SK-MEL-5 (cell line): Measurements from ENCODE around the gene DAPK2. TPM values are rescaled to one million over a fixed set of nuclear protein-coding genes. Genes with fewer than 3 reads are reported as not detected.

Source experiments
- DNase-seq: peaks from one replicate; pipeline ENCODE4 v3.0.0-alpha.2; 2016; ENCODE audit warnings: low read depth, low spot score
- in situ Hi-C: cut with HindIII; loops from 2 replicates; pipeline ENCODE4 v1.10.0; 2016; ENCODE audit warnings: low sequenced_read_pairs, high pct_unique_total_duplicates, low pct_unique_long_range_greater_than_20kb
- total RNA-seq: library from RNA; depleted of rRNA; stranded (reverse); fragments of >200 nt; shearing (Covaris generic); gene quantifications from 2 replicates; pipeline ENCODE4 v1.2.3, GENCODE V29; 2014

DAPK2 gene
- total RNA-seq, 1 experiment from 2014 or later, result 0.69 TPM

DNA sequence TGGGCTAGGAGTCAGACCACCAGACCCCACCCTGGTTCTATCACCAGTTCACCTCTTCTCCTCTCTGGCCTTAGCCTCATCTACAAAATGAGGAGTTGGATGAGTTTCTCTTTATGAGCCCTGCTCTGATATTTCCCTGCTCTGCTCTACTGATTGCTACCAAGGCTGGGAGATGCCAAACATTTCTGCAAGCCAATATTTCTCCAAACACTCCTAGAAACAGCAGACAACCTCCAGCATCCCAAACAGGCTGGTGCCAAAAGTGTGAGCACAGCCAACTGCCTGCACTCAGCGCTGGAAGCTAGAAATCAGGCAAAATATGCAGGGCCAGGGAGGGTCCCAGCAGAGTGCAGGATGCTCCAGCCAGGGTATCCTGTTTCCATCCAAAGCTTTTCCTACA, 10.8 kb downstream of the DAPK2 start:
- no peak for DNase-seq
- in situ Hi-C loops, result no loop called here

DNA sequence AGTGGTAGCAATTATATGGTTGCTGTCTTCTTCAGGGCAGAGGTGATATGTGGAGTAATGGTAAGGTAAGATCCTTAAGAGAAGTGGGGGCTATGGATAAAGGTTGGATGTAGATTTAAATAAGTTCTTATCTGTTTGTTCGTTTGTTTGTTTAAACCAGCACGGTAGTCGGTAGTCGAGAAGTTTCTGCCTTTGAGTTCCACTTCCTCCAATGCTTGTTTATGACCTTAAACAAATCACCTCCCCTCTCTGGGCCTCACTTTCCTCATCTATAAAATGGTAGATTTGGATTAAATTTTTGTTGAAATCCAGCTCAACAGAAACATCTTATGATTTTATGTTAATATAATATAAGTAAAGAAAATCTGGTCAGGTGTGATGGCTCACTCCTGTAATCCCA, 11.8 kb downstream of the DAPK2 start:
- in situ Hi-C loops, result no loop called here
- no peak for DNase-seq

DNA sequence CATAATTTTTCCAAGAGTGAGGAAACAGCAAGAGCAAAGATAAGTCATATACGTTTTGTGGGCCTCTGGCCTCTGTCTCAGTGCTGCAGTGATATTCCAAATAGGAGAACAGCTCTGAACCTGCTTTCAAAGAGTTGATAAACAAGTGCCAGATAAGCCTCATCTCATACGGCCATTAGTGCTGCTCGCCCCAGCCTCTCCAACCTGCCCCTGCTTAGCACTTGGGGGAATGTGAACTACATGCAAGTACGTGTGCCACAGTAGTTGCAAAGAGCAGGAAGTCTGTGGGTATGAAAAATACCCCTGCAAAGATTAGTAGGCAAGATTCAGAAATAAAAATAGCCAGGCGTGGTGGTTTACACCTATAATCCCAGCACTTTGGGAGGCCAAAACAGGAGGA, 14.0 kb downstream of the DAPK2 start:
- in situ Hi-C loops, result no loop called here
- DNase-seq, result no peak

DNA sequence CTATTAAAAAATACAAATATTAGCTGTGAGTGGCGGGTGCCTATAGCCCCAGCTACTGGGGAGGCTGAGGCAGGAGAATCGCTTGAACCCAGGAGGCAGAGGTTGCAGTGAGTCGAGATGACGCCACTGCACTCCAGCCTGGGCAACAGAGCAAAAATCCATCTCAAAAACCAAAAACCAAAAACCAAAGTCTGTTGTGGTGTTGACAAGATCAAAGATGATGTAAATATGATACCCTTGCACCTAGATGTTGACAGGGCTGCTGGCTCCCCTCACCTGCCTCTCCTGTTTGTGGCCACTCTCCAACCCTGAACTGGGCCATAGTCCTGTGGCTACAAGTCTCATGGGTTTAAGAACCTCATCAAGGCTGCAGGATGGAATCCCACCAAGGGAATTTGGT, 16.2 kb downstream of the DAPK2 start:
- in situ Hi-C loops, result no loop called here
- no peak for DNase-seq

DNA sequence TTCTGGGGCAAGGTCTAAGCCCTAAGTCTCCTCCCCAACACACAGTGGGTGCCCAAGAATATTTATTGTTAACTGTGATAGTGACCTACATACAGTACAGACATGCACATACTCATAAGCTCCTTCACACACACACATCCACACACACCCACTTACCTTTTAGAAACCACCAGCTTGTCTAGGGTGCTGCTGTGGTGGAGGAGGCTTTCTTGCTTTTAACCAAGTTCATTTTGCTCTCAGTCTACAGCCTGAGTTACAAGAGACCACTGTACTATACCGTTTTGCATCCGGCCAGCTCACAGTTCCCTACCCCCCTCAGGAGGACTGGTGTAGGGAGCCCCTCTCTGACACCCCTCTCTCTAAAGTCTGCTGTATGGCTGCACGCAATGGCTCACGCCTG, 16.7 kb downstream of the DAPK2 start:
- in situ Hi-C loops, result no loop called here
- DNase-seq, result no peak

DNA sequence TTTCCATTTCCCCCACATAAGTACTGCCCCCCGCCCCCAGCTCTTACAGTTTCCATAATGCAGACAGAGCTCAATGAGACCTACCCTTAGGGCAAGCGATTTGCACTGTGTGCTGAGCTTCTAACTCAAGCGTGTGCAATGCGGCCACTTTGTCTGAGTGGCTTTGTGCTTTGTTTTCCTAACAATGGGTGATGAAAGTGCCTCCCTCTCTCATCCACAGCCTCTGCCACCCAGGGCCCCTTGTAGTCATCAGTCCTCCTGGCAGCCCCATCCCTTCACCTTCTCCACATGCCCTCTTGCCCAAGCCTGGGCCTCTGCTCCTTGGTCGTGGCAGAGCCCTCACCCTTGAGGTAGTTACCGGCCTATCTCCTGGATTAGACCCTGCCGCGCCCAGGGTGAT, 17.2 kb downstream of the DAPK2 start:
- in situ Hi-C loops, result no loop called here
- peak; percentile 26 for DNase-seq

DNA sequence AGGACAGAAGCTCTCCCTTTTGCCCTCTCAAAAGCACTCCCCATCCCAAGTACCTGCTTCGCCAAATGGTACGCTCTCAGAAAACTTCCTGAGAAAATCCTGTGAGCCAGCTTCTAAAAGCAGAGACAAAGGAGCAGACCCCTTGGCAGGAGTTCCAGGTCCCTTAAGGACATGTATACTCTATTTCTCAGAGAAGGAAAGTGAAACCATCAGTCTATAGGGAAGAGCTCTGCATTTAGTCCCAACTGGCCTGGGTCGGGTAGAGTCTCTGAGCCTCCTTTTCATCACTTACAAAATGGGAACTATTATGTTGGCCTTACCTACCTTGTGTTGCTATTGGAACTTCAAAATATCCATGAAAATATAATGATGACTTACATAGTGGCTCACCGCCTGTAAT, 19.7 kb downstream of the DAPK2 start:
- in situ Hi-C loops, result no loop called here
- DNase-seq, result no peak

DNA sequence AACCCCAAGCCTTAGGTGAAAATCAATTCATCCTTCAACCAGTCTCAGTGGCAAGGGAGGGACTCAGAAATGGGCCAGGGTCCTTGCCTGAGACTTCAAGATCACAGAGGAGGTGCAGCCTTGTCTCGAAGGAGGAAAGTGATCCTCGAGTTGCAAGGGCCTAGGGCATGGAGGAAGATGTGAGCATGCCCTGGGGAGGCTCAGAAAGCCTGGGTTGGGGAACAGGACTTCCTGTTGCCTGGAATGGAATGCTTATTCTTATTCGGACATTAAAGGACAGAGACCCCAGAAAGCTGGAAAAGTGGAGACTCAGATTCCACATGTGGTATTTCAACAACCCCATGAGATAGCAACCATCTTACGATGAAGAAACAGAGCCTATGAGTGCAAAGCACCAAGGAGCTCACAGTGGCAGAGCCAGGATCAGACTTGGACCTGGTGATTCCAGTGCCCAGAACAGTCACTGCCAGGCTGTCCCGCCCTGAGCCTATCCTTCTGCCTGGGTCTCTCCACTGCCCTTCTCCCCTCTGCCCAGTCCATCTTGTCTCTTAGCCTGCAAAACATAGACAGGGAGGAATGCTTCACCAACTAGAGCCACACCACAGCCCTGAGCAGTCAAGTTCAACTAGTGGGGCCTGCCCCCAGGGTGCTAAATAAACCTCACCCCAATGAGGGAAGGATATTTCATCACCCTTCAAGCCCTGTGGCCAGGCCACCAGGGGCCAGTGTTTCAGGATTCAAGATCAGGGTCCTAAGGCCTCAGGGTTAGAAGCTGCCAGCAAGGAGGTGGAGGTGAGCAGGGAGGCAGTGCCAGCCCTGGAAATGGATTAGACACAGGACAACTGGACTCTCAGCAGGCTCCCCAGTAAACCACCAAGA, 21.9 kb downstream of the DAPK2 start:
- in situ Hi-C loops, result no loop called here
- DNase-seq, result no peak

DNA sequence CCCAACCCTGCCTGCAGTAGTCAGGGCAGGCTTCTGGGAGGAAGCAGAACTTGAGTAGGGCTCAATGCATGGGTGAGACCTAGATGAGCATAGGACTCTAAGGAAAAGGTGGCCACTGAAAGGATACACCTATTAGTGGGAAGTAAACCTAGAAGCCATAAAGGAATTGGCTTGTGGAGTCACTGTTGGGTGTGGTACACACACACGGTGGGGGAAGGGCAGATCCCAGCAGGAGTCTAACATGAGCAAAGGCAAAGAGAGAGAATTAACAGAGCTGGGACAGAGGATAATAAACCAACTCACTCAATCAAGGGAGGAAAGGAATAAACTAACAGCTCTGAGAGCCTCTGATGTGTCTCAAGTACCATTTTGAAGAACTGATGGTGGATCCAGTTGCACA, 23.1 kb downstream of the DAPK2 start:
- no peak for DNase-seq
- in situ Hi-C loops, result no loop called here

DNA sequence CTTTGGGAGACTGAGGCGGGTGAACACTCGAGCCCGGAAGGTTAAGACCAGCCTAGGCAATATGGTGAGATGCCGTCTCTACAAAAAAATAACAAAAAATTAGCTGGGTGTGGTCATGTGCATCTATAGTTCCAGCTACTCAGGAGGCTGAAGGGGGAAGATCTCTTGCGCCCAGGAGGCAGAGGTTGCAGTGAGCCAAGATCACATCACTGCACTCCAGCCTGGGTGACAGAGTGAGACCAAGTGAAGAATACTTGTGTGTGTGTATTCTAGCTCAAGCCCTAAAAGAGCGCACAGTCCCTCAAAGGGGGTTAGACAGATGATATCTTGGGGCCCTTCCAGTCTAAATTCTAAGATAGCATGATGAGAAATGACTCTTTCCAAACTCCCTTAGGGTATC, 23.7 kb downstream of the DAPK2 start:
- DNase-seq, result no peak
- in situ Hi-C loops, result no loop called here

DNA sequence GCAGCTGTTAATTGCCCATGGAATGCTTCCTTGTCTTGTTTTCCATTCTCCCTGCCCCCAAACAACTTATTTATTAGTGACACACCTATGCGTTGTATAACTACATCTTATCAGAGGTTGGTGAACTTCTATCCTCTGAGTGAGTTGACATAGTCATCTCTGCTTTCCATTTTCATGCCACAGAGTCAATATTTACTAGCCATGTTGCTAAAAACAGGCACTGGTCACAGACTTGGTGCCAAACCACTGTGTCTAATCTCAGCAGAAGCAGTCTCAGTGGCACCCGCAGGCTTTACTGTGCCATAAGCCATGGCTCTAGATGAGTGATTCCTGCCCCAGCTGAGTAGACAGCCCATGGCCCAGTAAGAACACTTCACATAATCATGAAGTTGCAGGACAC, 26.5 kb downstream of the DAPK2 start:
- no peak for DNase-seq
- in situ Hi-C loops, result no loop called here

DNA sequence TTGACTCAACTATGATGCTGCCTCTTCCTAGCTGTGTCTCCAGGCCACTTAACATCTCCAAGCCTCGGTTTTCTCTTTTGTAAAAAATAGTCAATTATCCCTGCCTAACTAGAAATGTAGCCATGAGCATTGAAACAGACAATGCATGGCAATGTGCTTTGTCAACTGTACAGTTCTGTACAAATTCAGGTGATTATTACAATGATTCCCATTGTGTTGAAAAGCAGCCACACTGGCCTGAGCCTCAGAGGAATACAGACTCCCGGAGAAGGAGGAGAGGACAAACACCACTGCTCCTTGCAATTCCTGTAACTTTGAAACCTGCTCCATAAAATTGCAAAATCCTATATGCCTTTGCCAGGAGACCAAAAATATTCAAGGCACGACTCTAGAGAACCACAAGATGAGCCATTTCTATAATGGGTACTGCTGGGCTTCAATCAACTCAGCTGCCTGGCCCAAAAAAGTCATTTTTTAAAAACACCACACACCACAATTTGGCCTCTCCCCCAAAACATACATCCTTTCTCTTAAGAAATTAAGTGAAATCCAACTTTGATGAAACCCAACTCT, 28.6 kb downstream of the DAPK2 start:
- DNase-seq, result no peak
- in situ Hi-C loops, result no loop called here

DNA sequence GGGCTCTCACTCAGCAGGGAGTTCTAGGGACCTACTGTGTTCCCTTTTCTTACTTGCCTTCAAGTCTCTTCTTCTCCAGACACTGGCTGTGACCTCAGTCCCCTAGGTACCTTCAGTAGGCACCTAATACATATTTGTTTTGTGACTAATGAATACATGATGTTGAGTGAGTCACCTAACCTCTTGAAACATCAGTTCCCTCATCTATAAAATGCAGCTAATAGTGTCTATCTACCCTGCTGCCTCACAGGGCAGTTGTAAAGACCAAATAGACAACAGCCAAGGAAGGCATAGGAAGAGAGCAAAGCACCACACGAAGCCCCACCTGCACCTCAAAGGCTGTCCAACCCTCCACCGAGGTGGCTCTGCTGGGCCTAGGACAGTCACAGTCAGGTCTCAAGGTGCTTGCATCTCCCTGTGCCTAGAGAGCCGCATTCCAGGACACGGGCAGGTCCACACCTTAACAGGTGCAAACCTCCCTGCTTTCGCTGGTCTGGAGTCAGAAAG, 29.1 kb downstream of the DAPK2 start:
- DNase-seq, result no peak
- in situ Hi-C loops, result no loop called here

DNA sequence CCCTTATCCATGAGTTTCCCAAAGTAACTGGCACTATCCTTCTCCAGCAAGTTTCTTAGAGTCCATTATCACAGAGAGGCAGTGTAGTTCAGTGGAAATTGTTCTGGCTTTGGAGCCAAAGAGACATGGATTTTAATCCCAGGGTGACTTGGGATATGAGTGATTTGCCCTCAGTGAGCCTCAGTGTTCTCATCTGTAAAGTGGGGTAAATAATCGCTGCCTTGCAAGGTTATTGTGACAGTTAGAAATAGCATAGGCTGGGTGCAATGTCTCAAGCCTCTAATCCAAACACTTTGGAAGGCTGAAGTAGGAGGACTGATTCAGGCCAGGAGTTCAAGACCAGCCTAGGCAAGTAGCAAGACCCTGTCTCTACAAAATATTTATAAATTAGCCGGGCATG, 30.0 kb downstream of the DAPK2 start:
- no peak for DNase-seq
- in situ Hi-C loops, result no loop called here

DNA sequence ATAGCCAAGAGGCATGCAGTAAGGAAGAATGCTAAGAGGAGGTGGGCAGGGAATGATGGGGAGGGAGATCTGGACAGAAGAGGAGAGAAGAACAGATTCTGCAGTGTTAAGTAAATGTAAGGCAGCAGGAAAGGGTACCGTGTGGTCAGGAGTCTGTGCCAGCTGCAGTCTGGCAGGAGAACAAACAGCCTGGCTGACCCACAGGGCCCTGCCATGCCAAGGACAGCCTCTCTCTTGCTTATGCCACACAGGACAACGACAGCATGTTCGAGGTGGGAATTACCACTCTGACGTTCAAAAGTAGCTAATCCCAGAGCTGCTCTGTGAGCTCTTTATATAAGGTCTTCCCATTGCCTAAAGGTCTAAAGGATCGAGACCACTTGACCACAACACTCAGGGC, 31.3 kb downstream of the DAPK2 start:
- in situ Hi-C loops, result no loop called here
- no peak for DNase-seq

DNA sequence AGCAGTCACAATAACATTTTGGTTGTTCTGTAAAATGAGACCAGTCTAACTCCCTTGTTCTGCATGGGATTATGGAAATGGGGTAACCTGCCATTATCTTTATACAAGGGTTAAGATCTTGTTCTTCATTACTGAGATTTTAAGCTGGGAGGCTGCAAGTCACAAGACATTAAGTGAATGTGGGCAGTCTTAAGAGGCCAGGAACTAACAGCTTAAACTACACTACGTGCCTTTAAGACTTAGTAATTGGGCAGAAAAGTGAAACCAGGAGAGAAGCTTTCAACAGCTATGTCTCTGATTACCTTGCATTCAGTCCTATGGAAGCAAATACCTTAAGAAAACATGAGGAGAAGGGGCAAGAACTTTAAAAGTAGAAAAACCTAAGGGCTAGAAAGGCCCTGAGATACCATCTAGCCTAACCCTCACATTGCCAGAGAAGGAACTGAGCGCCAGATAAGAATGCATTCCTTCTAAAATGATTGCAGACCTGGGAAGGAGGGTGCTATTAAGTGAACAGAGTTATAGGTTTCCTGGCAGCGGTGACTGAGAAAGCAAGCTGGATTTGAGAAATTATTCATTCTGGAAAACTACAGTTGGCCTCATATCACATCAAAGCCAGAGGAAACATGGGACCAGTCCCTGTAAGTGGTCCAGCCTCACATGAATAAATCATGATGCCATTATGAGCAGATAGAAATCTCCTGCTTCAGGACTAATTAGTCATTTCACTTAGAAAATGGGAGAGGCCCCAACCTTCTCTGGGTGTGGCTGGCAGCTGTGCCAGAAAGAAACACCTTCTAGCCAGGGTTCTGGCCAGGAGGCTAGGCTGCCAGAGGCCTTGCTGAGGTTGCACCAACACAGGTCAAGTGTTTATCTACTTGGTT, 32.9 kb downstream of the DAPK2 start:
- in situ Hi-C loops, result no loop called here
- no peak for DNase-seq

DNA sequence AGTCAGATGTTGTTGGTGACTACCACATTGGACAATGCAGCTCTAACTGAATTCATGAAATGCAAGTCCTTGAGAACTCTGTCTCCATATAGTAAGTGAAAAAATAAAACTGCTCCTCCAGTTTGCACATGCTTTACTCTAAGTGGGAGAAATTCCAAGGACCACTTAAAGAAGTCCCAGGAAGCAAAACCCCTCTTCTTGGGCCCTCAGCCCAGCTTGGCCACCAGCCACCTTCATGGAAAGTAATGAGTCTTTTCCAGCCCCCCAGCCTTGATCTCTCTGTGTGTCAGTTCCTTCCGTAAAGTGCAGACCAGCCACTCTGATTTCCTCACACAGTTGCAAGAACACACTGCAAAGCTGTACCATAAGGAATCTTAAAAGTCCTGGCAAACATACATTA, 34.5 kb downstream of the DAPK2 start:
- no peak for DNase-seq
- in situ Hi-C loops, result no loop called here

DNA sequence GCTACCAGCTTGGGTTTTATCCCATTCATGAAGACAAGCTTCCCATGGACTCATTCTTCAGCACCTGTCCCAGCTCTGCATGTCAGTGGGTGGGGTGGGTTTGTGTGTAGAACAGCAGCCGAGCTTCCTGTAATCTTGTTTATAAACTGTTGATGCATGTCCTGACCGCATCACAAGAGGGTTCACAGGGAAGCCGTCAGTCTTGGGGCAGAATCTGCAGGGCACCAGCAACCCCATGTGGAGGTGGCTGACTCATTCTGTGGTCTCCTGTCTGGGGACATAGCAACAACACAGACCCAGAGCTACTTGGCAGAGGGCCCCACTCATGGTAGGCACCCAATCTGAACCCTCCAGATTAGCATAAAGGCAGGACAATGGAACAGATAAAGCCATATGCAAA, 35.6 kb downstream of the DAPK2 start:
- in situ Hi-C loops, result no loop called here
- no peak for DNase-seq
